A549 (cell line): ENCODE data around the gene PZP.

Experiments
- CBX2 ChIP-seq: fragments of 200-600 bp; sonication (generic); IDR thresholded peaks from 2 replicates; pipeline ENCODE4 v1.6.1; 2016; ENCODE audit warnings: low read depth, mild to moderate bottlenecking, borderline replicate concordance
- CHD2 ChIP-seq: fragments of 150-350 bp; IDR thresholded peaks from 2 replicates; pipeline ENCODE4 v1.6.1; 2014; ENCODE audit warnings: low read length; ENCODE audit not compliant: partially characterized antibody
- EP300 ChIP-seq, 2 experiments: fragments of >200 bp; sonication (Bioruptor Twin); formaldehyde crosslinking; IDR thresholded peaks; 2 replicates in 1 of 2; 3 replicates in 1 of 2; pipeline ENCODE4 v1.6.1; 2016 to 2017
- FOSL2 ChIP-seq, 2 experiments: fragments of 450-650 bp in 1 of 2; fragments of >200 bp in 1 of 2; sonication (Bioruptor Twin) in 1 of 2; formaldehyde crosslinking; IDR thresholded peaks; 2 replicates each; pipeline versions ENCODE4 v1.5.0 to v1.6.1; 2016 to 2020; ENCODE audit warnings: mild to moderate bottlenecking in 1 of 2, moderate library complexity in 1 of 2
- JUNB ChIP-seq: fragments of >200 bp; sonication (Bioruptor Twin); formaldehyde crosslinking; IDR thresholded peaks from 2 replicates; pipeline ENCODE4 v1.6.1; 2016
- KDM5A ChIP-seq: fragments of 200-600 bp; sonication (generic); IDR thresholded peaks from 2 replicates; pipeline ENCODE4 v1.6.1; 2016; ENCODE audit warnings: antibody characterized with exemption, mild to moderate bottlenecking
- MAX ChIP-seq: IDR thresholded peaks from 2 replicates; pipeline ENCODE4 v1.6.1; 2012
- RAD21 ChIP-seq, 2 experiments: fragments of >200 bp in 1 of 2; sonication (Bioruptor Twin) in 1 of 2; formaldehyde crosslinking in 1 of 2; IDR thresholded peaks in 1 of 2; conservative IDR thresholded peaks in 1 of 2; 2 replicates in 1 of 2; 3 replicates in 1 of 2; pipeline ENCODE4 v1.6.1; 2012 to 2018; ENCODE audit warnings: inconsistent platforms in 1 of 2
- REST ChIP-seq: fragments of 200-600 bp; sonication (generic); IDR thresholded peaks from 2 replicates; pipeline ENCODE4 v1.6.1; 2016; ENCODE audit warnings: antibody characterized with exemption, mild to moderate bottlenecking, moderate library complexity
- TF ChIP-seq, protein P1 (sequence below): fragments of >200 bp; sonication (Bioruptor Twin); formaldehyde crosslinking; IDR thresholded peaks from 3 replicates; pipeline ENCODE4 v1.5.1; 2016
- TF ChIP-seq, protein P2 (sequence below): fragments of 450-650 bp; IDR thresholded peaks from 2 replicates; pipeline ENCODE4 v1.6.1; 2014; ENCODE audit warnings: antibody characterized with exemption
- TF ChIP-seq, protein P3 (sequence below): fragments of 150-350 bp; IDR thresholded peaks from 2 replicates; pipeline ENCODE4 v1.6.1; 2014; ENCODE audit warnings: low read depth, mild to moderate bottlenecking, low read length

DNA sequence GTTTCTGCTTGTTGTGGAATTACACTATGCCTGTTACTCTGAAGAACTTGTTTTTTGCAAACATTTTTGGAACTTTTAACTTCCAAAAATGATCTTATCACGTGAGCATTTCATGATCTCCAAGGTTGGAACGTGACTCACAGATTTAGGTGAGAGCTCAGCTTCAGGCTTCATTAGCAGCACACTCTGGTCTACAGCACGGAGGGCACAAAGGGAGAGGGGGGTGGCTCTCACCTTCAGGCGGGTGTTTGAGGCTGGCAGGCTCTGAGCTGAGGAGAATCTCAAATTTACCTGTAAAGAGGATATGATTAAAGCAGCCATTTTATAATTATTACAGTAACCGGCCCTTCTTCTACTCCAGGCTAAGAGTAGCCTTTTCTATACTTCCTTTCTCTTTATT lies 45.3 kb upstream of the PZP start:
- TF ChIP-seq, protein P1, sequence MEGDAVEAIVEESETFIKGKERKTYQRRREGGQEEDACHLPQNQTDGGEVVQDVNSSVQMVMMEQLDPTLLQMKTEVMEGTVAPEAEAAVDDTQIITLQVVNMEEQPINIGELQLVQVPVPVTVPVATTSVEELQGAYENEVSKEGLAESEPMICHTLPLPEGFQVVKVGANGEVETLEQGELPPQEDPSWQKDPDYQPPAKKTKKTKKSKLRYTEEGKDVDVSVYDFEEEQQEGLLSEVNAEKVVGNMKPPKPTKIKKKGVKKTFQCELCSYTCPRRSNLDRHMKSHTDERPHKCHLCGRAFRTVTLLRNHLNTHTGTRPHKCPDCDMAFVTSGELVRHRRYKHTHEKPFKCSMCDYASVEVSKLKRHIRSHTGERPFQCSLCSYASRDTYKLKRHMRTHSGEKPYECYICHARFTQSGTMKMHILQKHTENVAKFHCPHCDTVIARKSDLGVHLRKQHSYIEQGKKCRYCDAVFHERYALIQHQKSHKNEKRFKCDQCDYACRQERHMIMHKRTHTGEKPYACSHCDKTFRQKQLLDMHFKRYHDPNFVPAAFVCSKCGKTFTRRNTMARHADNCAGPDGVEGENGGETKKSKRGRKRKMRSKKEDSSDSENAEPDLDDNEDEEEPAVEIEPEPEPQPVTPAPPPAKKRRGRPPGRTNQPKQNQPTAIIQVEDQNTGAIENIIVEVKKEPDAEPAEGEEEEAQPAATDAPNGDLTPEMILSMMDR = no peak
- TF ChIP-seq, protein P2, sequence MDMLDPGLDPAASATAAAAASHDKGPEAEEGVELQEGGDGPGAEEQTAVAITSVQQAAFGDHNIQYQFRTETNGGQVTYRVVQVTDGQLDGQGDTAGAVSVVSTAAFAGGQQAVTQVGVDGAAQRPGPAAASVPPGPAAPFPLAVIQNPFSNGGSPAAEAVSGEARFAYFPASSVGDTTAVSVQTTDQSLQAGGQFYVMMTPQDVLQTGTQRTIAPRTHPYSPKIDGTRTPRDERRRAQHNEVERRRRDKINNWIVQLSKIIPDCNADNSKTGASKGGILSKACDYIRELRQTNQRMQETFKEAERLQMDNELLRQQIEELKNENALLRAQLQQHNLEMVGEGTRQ = no peak
- TF ChIP-seq RAD21 (conservative IDR thresholded peaks at IDR 0.05 in 1 of 2, IDR thresholded peaks at IDR 0.05 in 1 of 2) (no peak), EP300 (IDR thresholded peaks at IDR 0.05) (no peak), KDM5A (no peak), JUNB (no peak), CHD2 (no peak), MAX (no peak), FOSL2 (IDR thresholded peaks at IDR 0.05) (no peak), FOSL2 (CRISPR knock-in tag; IDR thresholded peaks at IDR 0.05) (no peak), CBX2 (no peak), REST (no peak)
- TF ChIP-seq, protein P3, sequence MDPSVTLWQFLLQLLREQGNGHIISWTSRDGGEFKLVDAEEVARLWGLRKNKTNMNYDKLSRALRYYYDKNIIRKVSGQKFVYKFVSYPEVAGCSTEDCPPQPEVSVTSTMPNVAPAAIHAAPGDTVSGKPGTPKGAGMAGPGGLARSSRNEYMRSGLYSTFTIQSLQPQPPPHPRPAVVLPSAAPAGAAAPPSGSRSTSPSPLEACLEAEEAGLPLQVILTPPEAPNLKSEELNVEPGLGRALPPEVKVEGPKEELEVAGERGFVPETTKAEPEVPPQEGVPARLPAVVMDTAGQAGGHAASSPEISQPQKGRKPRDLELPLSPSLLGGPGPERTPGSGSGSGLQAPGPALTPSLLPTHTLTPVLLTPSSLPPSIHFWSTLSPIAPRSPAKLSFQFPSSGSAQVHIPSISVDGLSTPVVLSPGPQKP = no peak
